GM18511 (cell line): ENCODE data around the gene SORL1.

Experiments used
- ATAC-seq: cut with Tn5 transposase; IDR thresholded peaks from one replicate; pipeline ENCODE4 v1.9.1; 2021; ENCODE audit warnings: mild to moderate bottlenecking, moderate library complexity; ENCODE audit not compliant: unreplicated experiment

SORL1 gene

GRCh38 chr11:121581607-121582006 is 129.5 kb downstream of the SORL1 start:
- ATAC-seq, result no peak

- ATAC-seq, result no peak
Observed at GRCh38 chr11:121582296-121582695, 130.2 kb downstream of the SORL1 start.

- no peak for ATAC-seq
Observed at GRCh38 chr11:121583825-121584224, 131.7 kb downstream of the SORL1 start.

DNA sequence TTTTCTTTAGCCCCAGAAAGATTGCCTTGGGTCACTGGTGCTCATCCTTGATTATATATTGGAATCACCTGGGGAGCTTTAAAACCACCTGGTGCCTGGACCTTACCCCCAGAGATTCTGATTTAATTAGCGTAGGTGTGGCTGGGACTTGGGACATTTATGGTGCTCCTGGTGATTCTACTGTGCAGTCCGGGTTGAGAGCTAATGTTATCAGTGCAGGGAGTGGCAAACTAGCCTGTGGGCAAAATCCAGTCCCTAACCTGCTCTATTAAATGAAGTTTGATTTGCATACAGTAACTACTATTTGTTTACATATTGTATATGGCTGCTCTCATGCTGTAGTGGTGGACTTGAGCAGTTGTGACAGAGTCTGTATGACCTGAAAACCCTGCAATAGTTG is 134.6 kb downstream of the SORL1 start:
- ATAC-seq, result no peak

DNA sequence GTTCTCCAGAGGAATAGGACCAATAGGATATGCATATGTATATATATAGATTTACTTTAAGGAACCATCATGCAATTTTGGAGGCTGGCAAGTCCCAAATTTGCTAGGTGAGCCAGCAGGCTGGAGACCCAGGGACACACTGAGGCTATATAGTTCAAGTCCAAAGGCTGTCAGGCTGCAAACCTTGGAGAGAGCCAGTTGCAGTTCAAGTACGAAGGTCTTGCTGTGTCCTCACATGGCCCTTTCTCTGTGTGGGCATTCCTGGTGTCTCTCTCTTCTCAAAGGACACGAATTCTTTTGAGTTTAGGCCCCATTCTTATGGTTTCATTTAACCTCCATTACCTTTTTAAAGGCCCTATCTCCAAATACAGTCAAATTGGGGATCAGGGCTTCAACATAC is 135.1 kb downstream of the SORL1 start:
- no peak for ATAC-seq

DNA sequence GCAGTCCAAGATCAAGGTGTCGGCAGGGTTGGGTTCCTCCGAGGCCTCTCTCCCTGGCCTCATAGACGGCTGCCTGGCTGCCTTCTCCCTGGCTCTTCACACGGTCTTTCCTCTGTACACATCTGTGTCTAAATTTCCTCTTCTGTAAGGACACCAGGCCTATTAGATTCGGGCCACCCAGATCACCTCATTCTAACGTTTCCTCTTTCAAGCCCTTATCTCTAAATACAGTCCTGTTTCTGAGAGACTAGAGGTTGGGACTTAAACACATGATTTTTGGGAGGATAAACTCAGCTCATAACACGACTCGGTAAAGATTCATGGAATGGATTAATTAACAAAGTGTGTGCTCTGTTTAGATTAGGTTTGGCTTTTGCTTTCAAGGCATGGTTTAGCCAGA is 136.6 kb downstream of the SORL1 start:
- no peak for ATAC-seq

DNA sequence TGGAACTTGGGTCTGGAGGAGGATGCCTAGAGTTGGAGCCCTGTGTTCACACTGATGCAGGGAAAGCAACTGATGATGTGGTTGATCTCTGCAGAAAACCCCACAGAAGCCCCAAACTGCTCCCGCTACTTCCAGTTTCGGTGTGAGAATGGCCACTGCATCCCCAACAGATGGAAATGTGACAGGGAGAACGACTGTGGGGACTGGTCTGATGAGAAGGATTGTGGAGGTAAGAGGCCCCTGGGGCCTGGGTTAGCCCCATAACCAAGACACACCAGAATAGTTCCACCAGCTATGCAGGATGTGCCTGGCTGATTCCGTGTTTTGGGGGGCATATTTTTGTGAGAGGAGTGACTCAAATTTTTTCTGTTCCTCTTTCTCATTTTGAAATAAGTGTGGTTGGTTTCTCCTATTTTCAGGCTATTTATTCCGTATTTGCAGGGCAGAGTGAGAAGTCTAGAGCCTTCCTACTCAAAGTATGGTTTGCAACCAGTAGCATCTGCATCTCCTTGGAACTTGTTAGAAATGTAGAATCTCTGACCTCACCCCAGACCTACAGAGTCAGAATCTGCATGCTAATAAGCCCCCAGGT is 137.9 kb downstream of the SORL1 start:
- ATAC-seq, result peak; percentile 90

GRCh38 chr11:121590772-121591404 is 138.8 kb downstream of the SORL1 start:
- no peak for ATAC-seq

DNA sequence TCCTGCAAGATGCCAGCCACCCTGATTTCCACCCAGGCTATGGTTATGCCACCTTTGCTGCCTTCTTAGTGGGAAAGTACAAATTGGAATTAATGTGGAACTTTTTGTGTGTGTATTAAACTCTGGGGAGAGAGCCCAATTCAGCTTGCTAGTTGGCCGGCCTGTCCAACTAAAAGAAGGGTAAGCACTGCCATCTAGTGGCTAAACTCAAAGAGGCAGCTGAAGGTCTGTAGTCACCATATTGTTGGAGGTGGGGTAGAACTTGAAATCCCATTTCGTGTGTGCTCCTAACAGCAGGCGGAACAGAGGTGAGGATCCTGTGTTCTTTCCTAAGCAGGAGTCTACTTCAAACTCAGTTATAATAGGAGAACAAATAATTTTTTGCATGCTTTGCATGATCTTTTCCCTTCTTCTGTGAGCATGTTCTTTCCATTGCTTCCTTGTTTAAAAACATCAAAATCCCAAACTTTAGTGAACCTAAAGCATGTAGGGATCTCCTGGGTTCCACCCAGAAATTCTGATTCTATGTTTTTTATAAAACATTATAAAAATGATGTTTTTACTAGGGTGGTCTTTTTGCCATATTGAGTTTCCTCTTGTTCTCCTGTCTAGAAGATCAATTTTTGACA is 139.4 kb downstream of the SORL1 start:
- peak; percentile 28 for ATAC-seq

DNA sequence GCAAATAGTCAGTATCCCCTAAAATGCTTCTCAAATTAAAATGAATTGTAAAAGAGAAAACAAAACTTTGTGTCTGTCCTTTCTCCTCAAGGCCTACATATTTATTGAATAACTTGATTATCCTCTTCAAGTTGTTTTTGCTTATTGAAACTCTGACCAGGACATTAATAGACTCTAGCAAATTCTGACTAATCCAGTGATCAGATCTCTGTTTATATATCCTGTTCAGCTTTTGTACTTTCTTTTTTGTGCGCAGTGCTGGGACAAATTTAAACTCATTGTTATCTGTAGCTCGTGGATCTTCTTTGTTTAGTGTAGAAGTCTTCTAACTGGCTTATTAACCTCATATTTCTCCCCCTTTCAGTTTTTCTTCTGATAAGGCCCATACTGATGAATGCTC is 140.6 kb downstream of the SORL1 start:
- peak; percentile 24 for ATAC-seq

GRCh38 chr11:121595717-121596161 is 143.6 kb downstream of the SORL1 start:
- ATAC-seq, result no peak

DNA sequence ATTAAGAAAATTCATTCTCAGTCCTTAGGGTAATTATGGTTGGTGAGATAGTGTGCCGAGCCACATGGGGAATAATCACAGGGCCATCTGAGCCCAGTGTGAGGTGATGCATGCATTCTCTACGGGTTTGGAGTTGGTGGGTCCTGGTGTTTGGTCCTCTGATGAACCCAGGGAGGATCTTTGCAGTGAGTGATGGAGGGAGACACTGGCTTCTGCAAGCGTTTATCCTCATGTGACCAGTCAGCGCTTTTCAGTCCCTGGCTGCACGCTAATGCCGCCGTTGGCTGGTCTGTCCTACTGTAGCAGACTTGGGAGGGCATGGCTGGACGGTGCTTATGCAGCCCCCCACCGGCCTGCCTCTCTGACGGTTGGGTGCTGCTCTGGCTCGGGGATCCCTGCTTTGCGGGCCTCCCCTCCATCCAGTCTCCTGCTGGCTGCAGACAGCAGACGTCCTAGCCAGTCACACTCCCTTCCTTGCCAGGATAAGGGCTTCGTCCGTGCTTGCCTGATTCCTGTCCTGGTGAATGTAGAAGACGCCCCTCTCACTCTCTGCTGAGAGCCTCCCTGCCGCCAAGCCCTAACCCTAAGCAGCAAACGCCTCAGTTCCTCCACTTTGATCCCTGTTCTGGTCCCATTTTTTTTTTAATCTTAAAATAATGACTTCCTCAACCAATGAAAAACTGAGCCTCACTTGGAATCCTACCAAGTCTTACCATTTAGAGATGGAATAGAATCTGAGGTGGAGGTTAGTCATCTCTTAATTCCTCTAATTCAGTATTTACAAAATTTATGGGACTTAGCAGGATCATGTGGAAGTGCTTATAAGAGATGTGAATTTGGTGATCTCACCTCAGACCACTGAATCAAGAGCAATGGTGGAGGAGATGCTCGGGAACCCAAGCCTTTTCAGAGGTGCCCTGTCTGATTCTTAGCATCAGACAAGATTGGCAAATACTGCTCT is 144.4 kb downstream of the SORL1 start:
- ATAC-seq, result no peak

- ATAC-seq, result no peak
Observed at GRCh38 chr11:121603316-121603715, 151.2 kb downstream of the SORL1 start.

DNA sequence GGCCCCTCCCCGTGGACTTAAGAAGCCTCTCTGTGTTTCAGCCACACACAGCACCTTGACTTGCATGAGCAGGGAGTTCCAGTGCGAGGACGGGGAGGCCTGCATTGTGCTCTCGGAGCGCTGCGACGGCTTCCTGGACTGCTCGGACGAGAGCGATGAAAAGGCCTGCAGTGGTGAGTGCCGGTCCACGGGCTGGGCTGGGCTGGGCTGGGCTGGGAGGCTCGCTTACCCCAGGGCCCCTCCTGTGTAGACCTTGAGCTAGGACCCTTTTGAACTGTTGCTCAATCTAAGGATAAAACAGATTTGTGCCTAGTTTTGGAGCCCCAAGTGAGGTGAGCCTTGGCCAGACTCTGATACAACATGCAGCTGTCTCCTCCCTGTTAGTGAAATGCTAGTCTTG is 152.0 kb downstream of the SORL1 start:
- no peak for ATAC-seq

- no peak for ATAC-seq
Observed at GRCh38 chr11:121606354-121606753, 154.2 kb downstream of the SORL1 start.

- no peak for ATAC-seq
Observed at GRCh38 chr11:121607341-121607740, 155.2 kb downstream of the SORL1 start.

DNA sequence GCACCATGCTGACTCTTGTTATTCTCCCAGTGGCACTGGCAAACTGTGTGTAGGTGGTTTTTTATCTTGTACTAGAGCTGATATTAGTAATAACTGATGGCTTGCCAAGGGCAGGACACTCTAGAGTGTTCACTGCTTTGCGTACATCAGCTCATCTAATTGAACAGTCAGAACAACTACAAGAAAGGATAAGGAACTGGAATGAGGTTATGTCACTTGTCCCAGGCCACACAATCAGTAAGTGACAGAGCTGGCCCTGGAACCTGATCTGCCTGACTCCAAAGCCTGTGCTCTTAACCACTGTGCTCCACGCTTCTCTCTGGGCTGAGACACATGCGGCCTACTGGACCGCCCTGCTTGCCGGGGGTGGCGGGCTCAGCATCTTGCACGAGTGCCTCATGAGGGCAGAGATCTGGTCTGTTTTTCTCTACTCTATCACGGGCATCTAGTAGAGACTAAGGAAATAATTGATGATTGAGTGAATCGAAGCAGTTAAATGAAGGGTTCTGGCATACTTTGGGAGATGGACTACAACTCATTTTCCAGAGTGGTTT is 156.5 kb downstream of the SORL1 start:
- ATAC-seq, result no peak

DNA sequence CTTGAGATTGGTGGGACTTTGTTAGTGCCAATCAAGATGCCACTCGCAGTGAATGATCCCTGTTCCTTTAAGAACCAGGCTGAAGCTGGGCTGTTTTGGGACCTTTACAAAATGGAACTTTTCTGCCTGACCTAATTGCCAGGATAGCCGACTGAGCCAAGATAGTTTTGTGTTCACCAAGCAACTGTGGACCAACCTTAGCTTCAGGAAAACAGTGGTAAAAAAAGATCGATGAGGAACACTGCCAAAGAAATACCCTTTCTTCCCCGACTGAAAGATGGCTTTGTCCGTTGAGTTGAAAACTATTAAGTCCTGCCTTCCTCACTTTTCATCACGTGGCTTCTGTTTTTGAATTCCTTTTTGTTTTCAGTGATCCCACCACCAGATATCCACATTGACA is 158.6 kb downstream of the SORL1 start:
- no peak for ATAC-seq

DNA sequence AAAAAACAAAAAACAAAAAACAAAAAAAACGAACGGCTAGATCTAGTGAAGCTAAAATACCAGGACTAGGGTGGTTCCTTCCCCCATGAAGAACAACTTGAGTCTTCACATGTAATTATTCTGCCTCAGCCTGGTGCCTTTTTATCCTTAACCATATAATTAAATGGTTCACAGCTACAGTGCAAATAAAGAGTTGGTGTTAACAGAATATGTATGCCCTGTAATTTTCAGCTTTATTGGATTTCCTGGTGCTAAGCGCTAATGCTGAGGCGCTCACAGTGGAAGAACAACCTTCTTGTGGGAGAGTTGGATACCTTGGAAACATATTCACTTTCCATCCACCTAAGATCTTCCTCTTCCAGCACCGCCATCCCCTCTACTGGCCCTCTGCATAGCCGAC is 159.1 kb downstream of the SORL1 start:
- ATAC-seq, result no peak

DNA sequence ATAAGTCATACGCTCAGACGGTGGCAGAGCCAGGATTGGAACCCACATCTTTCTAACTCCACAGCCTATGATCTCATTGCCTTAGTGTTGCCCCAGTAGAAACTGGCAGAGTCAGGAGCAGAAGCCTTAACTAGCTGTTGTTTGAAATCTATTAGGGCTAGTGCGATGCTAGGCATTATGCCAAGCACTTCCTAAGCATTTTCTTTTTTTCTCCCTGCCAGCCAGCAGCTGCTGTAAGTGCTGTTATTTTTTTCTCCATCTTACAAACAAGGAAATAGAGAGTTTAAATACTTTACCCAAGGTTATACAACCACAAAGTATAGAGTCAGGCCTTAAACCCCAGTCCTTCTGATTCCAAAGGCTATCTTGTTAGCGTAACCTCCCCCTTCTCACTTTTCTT is 161.6 kb downstream of the SORL1 start:
- ATAC-seq, result no peak

DNA sequence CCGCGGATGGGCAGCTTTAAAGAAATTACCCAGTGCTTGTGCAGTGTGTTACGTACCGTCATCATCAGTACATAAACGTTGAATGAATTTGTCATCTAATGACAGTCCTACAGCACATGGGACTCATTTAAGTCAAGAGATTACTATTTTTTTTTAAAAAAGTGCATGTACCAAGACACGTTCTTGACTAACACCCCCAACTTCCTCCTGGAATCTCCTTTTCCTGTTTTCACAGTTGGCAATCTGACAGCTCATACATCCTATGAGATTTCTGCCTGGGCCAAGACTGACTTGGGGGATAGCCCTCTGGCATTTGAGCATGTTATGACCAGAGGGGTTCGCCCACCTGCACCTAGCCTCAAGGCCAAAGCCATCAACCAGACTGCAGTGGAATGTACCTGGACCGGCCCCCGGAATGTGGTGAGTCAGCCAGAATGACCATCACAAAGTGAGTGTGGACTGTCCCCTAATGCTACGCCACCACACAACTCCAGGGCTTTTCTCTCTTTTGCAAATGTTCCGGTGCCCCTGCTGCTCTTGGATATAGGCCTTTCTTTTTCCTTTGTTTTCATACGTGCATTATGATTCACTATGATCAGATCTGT is 162.6 kb downstream of the SORL1 start:
- ATAC-seq, result no peak
